Progenitor cell of endocrine pancreas (in vitro differentiated cells): ENCODE results near the gene ERBB4. TPM values are rescaled to one million over a fixed set of nuclear protein-coding genes. Genes with fewer than 3 reads are reported as not detected.
A peak's percentile ranks its signal among the peaks of the same experiment; 100 is the strongest.

Experiments used
- DNase-seq: peaks from one replicate; pipeline ENCODE4 v3.0.0; 2021; ENCODE audit warnings: low spot score; ENCODE audit not compliant: unreplicated experiment
- H3K27ac Mint-ChIP-seq: 2 replicates; pipeline ENCODE4 v1.8.0; 2021; ENCODE audit warnings: mild to moderate bottlenecking, moderate library complexity, mixed read lengths
- H3K27me3 Mint-ChIP-seq: 2 replicates; pipeline ENCODE4 v1.8.0; 2021; ENCODE audit warnings: mixed read lengths
- H3K36me3 Mint-ChIP-seq: 2 replicates; pipeline ENCODE4 v1.8.0; 2022; ENCODE audit warnings: mixed read lengths; ENCODE audit not compliant: insufficient read depth
- H3K4me1 Mint-ChIP-seq: 2 replicates; pipeline ENCODE4 v1.8.0; 2021; ENCODE audit warnings: low read depth, mixed read lengths
- H3K4me3 Mint-ChIP-seq: 2 replicates; pipeline ENCODE4 v1.8.0; 2021; ENCODE audit warnings: low read depth, mild to moderate bottlenecking, moderate library complexity, mixed read lengths
- H3K9me3 Mint-ChIP-seq: 2 replicates; pipeline ENCODE4 v1.8.0; 2021; ENCODE audit warnings: low read depth, mixed read lengths
- total RNA-seq: library from RNA; stranded (reverse); gene quantifications from 2 replicates; pipeline ENCODE4 v1.2.1, GENCODE V29; 2021
- TF ChIP-seq, protein P1 (sequence below): fragments of 200-600 bp; sonication (generic); IDR thresholded peaks from one replicate; pipeline ENCODE4 v1.5.0; 2021; ENCODE audit warnings: antibody characterized with exemption, mild to moderate bottlenecking; ENCODE audit not compliant: unreplicated experiment

Gene ERBB4
- total RNA-seq, 1 donor from 2014 or later = 43.8 TPM

- Mint-ChIP-seq H3K36me3 (no peaks in the 10 kb centered on the region), H3K4me1 (peaks cover 42% of the 10 kb centered on the region), H3K27ac (no peak overlapping the region), H3K4me3 (no peak overlapping the region), H3K9me3 (no peaks in the 10 kb centered on the region), H3K27me3 (no peaks in the 10 kb centered on the region)
- DNase-seq = no peak
- TF ChIP-seq, protein P1, sequence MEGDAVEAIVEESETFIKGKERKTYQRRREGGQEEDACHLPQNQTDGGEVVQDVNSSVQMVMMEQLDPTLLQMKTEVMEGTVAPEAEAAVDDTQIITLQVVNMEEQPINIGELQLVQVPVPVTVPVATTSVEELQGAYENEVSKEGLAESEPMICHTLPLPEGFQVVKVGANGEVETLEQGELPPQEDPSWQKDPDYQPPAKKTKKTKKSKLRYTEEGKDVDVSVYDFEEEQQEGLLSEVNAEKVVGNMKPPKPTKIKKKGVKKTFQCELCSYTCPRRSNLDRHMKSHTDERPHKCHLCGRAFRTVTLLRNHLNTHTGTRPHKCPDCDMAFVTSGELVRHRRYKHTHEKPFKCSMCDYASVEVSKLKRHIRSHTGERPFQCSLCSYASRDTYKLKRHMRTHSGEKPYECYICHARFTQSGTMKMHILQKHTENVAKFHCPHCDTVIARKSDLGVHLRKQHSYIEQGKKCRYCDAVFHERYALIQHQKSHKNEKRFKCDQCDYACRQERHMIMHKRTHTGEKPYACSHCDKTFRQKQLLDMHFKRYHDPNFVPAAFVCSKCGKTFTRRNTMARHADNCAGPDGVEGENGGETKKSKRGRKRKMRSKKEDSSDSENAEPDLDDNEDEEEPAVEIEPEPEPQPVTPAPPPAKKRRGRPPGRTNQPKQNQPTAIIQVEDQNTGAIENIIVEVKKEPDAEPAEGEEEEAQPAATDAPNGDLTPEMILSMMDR = no peak
Observed at GRCh38 chr2:211930331-211930730, 608.3 kb downstream of the ERBB4 start.

GRCh38 chr2:211928201-211928600, 610.4 kb downstream of the ERBB4 start:
- Mint-ChIP-seq H3K4me1 (peaks cover 42% of the 10 kb centered on the region), H3K27ac (peak overlapping the region; percentile 90), H3K9me3 (no peaks in the 10 kb centered on the region), H3K4me3 (peak overlapping the region; percentile 40), H3K27me3 (no peaks in the 10 kb centered on the region), H3K36me3 (no peaks in the 10 kb centered on the region)
- TF ChIP-seq, protein P1 = no peak
- DNase-seq = no peak

- Mint-ChIP-seq H3K27ac (no peak overlapping the region), H3K9me3 (no peaks in the 10 kb centered on the region), H3K27me3 (no peaks in the 10 kb centered on the region), H3K4me1 (peaks cover 17% of the 10 kb centered on the region), H3K4me3 (no peak overlapping the region), H3K36me3 (no peaks in the 10 kb centered on the region)
- TF ChIP-seq, protein P1 = no peak
- DNase-seq = no peak
Observed at GRCh38 chr2:211923019-211923418, 615.6 kb downstream of the ERBB4 start.

DNA sequence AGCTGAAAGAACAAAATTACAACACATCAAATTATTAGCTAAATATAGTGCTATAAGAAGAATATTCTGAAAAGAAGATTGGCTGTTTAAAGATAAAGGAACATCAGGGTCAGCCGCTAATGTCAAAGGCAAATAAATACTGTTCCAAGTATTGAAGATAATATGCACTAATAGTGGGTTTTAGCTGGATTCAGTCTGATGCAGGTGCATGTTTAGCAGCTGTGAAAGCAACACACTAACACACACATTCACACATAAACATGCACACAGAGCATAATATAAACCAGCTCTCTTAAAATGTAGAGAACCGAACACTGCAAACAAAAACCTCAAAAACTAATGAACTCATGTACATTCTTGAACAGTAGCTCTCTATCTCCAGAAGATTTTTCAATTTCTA, 634.6 kb downstream of the ERBB4 start:
- TF ChIP-seq, protein P1 = no peak
- Mint-ChIP-seq H3K27me3 (no peaks in the 10 kb centered on the region), H3K36me3 (no peaks in the 10 kb centered on the region), H3K4me3 (no peak overlapping the region), H3K4me1 (peaks cover 15% of the 10 kb centered on the region), H3K9me3 (no peaks in the 10 kb centered on the region), H3K27ac (no peak overlapping the region)
- no peak for DNase-seq

DNA sequence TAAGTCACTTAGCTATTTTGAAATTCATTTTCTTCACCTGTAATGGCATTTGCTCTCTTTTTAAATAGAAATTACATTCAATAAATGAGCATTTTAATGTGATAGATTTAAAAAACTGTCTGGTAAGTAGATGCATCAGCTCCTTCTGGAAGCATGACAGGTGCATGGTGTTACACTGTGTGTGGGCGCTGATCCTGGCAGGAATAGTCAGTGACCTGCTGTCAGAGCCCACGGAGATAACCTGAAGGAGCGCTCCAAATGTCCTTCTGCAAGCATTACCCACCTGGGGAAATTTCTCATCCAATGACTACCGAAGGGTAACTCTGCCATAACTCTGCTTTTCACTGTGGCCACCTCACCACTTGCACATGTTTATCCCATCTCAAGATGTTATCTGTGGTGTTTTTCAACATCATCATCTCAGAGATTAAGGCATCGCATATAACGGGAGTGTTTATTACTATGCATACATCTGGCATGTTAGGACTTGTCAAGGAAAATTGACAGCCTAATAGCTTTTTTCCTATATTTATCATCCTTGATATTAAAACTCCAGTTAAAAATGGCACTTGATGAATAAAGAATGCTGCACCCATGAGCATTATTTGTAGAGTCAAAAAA, 637.3 kb downstream of the ERBB4 start:
- TF ChIP-seq, protein P1 = no peak
- no peaks in the 10 kb centered on the region for H3K27me3 Mint-ChIP-seq
- H3K27ac Mint-ChIP-seq = no peak overlapping the region
- H3K36me3 Mint-ChIP-seq = no peaks in the 10 kb centered on the region
- H3K4me1 Mint-ChIP-seq = peaks cover 15% of the 10 kb centered on the region
- H3K9me3 Mint-ChIP-seq = no peaks in the 10 kb centered on the region
- no peak for DNase-seq
- no peak overlapping the region for H3K4me3 Mint-ChIP-seq
